Esophagus (tissue), 2 donors: ENCODE results near the gene KCTD10. TPM values are rescaled to one million over a fixed set of nuclear protein-coding genes. Genes with fewer than 3 reads are reported as not detected.
A peak's percentile ranks its signal among the peaks of the same experiment; 100 is the strongest.

Experiments
- H3K27ac ChIP-seq, 2 donors: one replicate each; pipeline ENCODE4 v1.5.1; 2013; ENCODE audit warnings: low read depth in 2 of 2, mild to moderate bottlenecking in 2 of 2, inconsistent platforms in 1 of 2, low read length in 1 of 2, moderate library complexity in 1 of 2
- H3K27me3 ChIP-seq, 2 donors: one replicate each; pipeline ENCODE4 v1.6.1; 2013; ENCODE audit warnings: low read length in 2 of 2, control low read depth in 1 of 2, mild to moderate bottlenecking in 1 of 2; ENCODE audit not compliant: insufficient read depth in 2 of 2, control insufficient read depth in 1 of 2
- H3K36me3 ChIP-seq, 2 donors: one replicate each; pipeline ENCODE4 v1.6.1; 2013; ENCODE audit warnings: low read length in 1 of 2; ENCODE audit not compliant: control insufficient read depth in 2 of 2, insufficient read depth in 2 of 2
- H3K4me1 ChIP-seq, 2 donors: one replicate each; pipeline ENCODE4 v1.6.1; 2013; ENCODE audit warnings: low read length in 1 of 2; ENCODE audit not compliant: control insufficient read depth in 2 of 2, insufficient read depth in 2 of 2
- H3K4me3 ChIP-seq, 2 donors: one replicate each; pipeline ENCODE4 v1.5.1; 2013; ENCODE audit warnings: low read length in 2 of 2, mild to moderate bottlenecking in 2 of 2, low read depth in 1 of 2, moderate library complexity in 1 of 2
- H3K9me3 ChIP-seq, 2 donors: one replicate each; pipeline ENCODE4 v1.6.1; 2013; ENCODE audit warnings: mild to moderate bottlenecking in 2 of 2, low read depth in 1 of 2, low read length in 1 of 2, moderate library complexity in 1 of 2; ENCODE audit not compliant: control insufficient read depth in 2 of 2, insufficient read depth in 1 of 2
- WGBS, 2 donors: extraction: QIAGEN DNeasy Blood & Tissue Kit; methylation state at CpG; one replicate each; pipeline ENCODE4 v1.1.7; 2013; 5-methylcytosine and 5-hydroxymethylcytosine counted together
- polyA plus RNA-seq, 2 donors: library from polyadenylated mRNA; stranded (reverse); fragments of 200-250 nt; gene quantifications; one replicate each; pipeline ENCODE4 v1.2.3, GENCODE V29; 2013
- donor health status: healthy with polysubstance abuse.
- donor health status: Bipolar disorder and iron deficiency.

The KCTD10 gene
- polyA plus RNA-seq, 2 donors, result 15.4 to 28.2 TPM

GRCh38 chr12:109459247-109459646 lies 17.9 kb downstream of the KCTD10 start:
- 68 to 70% methylated on average over 6 of the region's 6 CpGs for WGBS, 2 donors
- Histone ChIP-seq H3K4me3 (no peak overlapping the region), H3K4me1 (peaks cover 18 to 32% of the 10 kb centered on the region in 2 donors), H3K36me3 (peaks cover 14 to 29% of the 10 kb centered on the region in 2 donors), H3K27me3 (no peaks in the 10 kb centered on the region), H3K27ac (peak overlapping the region; percentile 47 to 71), H3K9me3 (no peaks in the 10 kb centered on the region)

DNA sequence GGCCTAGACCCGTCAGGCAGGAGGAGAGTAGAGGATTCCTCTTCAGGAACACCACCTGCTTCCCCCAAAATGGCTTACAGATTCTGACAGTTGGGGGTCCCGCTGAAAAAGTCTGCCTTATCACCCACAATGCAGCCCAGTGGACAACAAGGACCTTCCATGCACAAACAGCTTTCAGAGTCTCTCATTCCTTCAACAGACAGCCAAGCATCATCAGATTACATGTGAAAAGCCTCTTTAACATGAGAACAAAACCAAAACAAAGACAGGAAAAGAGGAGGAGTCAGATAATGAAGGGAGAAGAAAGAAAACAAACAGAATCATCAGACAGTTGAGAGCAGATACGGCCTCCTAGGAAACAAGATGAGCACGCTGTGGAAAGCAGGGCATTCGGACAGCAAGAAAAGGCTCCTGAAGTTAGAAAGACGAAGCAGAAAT lies 18.3 kb downstream of the KCTD10 start:
- Histone ChIP-seq H3K36me3 (peaks cover 18 to 30% of the 10 kb centered on the region in 2 donors), H3K27me3 (no peaks in the 10 kb centered on the region), H3K4me3 (no peak overlapping the region), H3K27ac (peak overlapping the region; percentile 71 to 83), H3K9me3 (no peaks in the 10 kb centered on the region), H3K4me1 (peaks cover 18 to 28% of the 10 kb centered on the region in 2 donors)
- WGBS, 2 donors, result 67 to 70% methylated on average over 6 of the region's 6 CpGs

- Histone ChIP-seq H3K9me3 (no peaks in the 10 kb centered on the region), H3K4me1 (peaks cover 16 to 24% of the 10 kb centered on the region in 2 donors), H3K27me3 (no peaks in the 10 kb centered on the region), H3K4me3 (no peak overlapping the region), H3K36me3 (peaks cover 23 to 36% of the 10 kb centered on the region in 2 donors), H3K27ac (peak overlapping the region; percentile 71 to 83)
- 58 to 65% methylated on average over 4 of the region's 4 CpGs for WGBS, 2 donors
Measured at GRCh38 chr12:109458086-109458485, 19.0 kb downstream of the KCTD10 start.

- Histone ChIP-seq H3K36me3 (peaks cover 23 to 49% of the 10 kb centered on the region in 2 donors), H3K4me3 (no peak overlapping the region), H3K27ac (no peak overlapping the region), H3K9me3 (no peaks in the 10 kb centered on the region), H3K27me3 (no peaks in the 10 kb centered on the region), H3K4me1 (peaks cover 5 to 11% of the 10 kb centered on the region in 2 donors)
- WGBS, 2 donors, result 91 to 93% methylated on average over 1 of the region's 1 CpG
Measured at GRCh38 chr12:109455706-109456105, 21.4 kb downstream of the KCTD10 start.

DNA sequence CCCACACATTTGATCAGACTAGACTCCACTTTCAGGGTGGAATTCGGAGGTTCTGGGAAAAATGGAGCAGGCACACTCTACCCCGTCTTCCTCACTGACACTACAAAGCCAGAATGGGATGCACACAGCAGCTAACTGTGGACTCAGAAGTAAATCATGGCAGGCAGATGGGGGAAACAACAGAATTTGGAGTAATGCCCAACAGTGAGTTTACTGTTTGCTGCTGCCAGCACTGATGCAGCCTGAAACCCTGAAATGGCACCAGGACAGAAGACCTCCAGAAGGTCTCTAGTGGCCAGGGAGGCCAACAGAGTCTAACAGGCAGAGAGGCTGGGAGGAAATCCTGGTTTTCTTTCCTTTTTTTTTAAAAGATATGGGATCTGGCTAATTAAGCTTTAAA lies 24.6 kb downstream of the KCTD10 start:
- no peak overlapping the region for H3K27ac ChIP-seq
- peaks cover 27 to 45% of the 10 kb centered on the region in 2 donors for H3K36me3 ChIP-seq
- WGBS, 2 donors, result 83 to 85% methylated on average over 2 of the region's 2 CpGs

DNA sequence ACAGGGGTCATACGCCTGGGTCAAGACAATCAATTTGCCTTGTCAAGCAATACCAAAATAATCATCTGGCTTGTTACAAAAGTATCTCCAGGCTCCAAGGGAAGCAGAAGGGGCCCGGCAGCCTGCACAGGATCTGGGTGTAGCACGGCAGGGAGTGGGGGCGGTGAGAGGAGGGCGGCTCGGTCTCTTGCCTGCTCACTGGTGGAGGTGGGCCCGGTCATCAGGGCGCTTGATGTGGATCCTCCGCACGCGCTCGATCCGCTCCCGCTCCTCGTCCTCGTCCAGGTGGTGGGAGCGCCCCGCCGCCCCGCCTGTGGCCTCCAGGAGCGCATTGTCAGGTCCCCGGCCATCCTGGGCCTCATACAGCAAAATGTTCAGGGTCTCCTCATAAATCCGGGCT lies 25.7 kb downstream of the KCTD10 start:
- no peaks in the 10 kb centered on the region for H3K27me3 ChIP-seq
- no peak overlapping the region for H3K27ac ChIP-seq
- H3K36me3 ChIP-seq, result peaks cover 25 to 45% of the 10 kb centered on the region in 2 donors
- no peaks in the 10 kb centered on the region for H3K9me3 ChIP-seq
- 90 to 91% methylated on average over 23 of the region's 23 CpGs for whole genome bisulfite sequencing, 2 donors
- H3K4me1 ChIP-seq, result peaks cover 0 to 2% of the 10 kb centered on the region in 2 donors
- no peak overlapping the region for H3K4me3 ChIP-seq

More for the DNA sequence above, 24.6 kb downstream of the KCTD10 start:
- Histone ChIP-seq H3K4me3 (no peak overlapping the region), H3K4me1 (peaks cover 0 to 2% of the 10 kb centered on the region in 2 donors), H3K27me3 (no peaks in the 10 kb centered on the region), H3K9me3 (no peaks in the 10 kb centered on the region)

- Histone ChIP-seq H3K4me3 (no peak overlapping the region), H3K27ac (peak overlapping the region in 1 of 2 donors; percentile 24), H3K4me1 (peaks cover 0 to 2% of the 10 kb centered on the region in 2 donors), H3K36me3 (peaks cover 21 to 42% of the 10 kb centered on the region in 2 donors), H3K27me3 (no peaks in the 10 kb centered on the region), H3K9me3 (no peaks in the 10 kb centered on the region)
- 61 to 69% methylated on average over 4 of the region's 4 CpGs for WGBS, 2 donors
Measured at GRCh38 chr12:109450980-109451379, 26.1 kb downstream of the KCTD10 start.

DNA sequence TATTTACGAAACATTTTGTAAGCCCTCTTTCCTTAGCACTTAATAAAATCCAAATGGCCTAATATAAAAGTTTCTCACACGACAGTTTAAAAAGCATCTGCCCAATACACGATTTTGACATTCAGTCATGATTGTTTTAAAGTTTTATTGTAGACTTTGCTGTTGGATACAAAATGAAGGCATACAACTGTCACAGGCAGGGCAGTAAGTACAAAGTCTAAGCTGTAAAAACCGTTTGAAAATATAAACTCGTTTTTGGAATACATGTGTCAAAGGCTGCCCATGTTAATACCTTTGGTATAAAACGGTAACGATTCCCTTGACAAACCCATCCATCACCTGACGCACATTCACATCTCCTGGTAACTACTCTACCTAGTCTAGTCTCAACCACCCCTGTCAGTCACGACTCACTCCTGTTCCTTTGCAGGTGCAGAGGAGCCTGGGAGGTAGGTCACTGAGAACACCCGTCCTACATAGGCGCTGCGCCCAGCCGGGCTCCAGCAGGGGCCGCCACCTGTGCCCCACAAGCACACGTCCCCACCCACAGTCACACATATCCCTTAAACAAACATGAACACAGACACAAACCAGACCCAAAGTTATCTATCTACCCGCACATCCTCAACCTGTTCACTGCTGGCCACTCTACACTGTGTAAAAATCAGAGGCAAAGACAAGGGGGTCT lies 27.1 kb downstream of the KCTD10 start:
- Histone ChIP-seq H3K9me3 (no peaks in the 10 kb centered on the region), H3K27me3 (no peaks in the 10 kb centered on the region), H3K27ac (peak overlapping the region in 1 of 2 donors; percentile 24), H3K4me3 (no peak overlapping the region), H3K36me3 (peaks cover 13 to 34% of the 10 kb centered on the region in 2 donors), H3K4me1 (peaks cover 0 to 2% of the 10 kb centered on the region in 2 donors)
- WGBS, 2 donors, result 76 to 84% methylated on average over 16 of the region's 16 CpGs

DNA sequence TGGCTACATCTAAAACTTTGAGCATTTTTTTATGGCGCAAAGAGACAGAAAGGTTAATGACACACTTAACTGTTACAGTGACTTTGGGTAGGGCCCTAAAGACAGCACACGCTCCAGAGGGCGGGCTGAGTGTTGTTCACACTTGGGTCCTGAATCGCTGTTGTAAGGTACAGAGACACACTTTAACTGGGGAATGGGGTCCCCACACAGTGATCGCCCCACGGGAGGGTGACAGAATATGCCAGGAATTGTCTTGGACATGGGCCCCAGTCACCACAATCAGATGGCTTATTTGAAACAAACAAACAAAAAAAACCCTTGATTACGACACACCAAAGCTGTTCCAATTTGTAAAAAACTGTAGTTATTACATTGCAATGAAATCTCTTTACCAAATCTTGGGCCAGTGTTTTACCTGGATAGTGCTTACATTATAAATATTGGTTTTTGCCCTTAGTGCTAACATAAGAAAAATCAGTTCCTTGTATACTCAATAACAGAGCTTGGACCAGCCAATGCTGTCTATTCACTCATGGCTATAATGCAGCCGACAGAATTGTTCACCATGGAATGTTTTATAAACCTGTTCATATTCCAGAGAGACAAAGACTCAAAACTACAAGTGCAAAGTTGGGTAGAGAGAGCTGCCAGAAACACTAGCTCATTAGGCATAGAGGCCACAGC lies 28.3 kb downstream of the KCTD10 start:
- Histone ChIP-seq H3K36me3 (peaks cover 10 to 34% of the 10 kb centered on the region in 2 donors), H3K4me3 (no peak overlapping the region), H3K4me1 (peaks cover 0 to 2% of the 10 kb centered on the region in 2 donors), H3K27me3 (no peaks in the 10 kb centered on the region), H3K9me3 (no peaks in the 10 kb centered on the region), H3K27ac (no peak overlapping the region)
- WGBS, 2 donors, result 92 to 94% methylated on average over 8 of the region's 8 CpGs
